Left ventricle myocardium inferior (tissue), 1 donor: ENCODE results near the gene NPBWR2. TPM values are rescaled to one million over a fixed set of nuclear protein-coding genes. Genes with fewer than 3 reads are reported as not detected.
"Not testable (repeated sequence)": the region's sequence is repeated elsewhere in the genome, so short reads cannot be mapped to it uniquely, and the experiment has no call there.

Experiments
- DNase-seq: peaks from one replicate; pipeline ENCODE4 v3.0.0-alpha.2; 2020
- H3K27ac ChIP-seq: fragments of 200-600 bp; replicated peaks from 2 replicates; pipeline ENCODE4 v1.8.0; 2021
- H3K27me3 ChIP-seq: fragments of 200-600 bp; 2 replicates; pipeline ENCODE4 v1.8.0; 2021; ENCODE audit warnings: low read depth
- H3K36me3 ChIP-seq: fragments of 200-600 bp; 2 replicates; pipeline ENCODE4 v1.8.0; 2021
- H3K4me1 ChIP-seq: fragments of 200-600 bp; 2 replicates; pipeline ENCODE4 v1.8.0; 2021
- H3K4me3 ChIP-seq: fragments of 200-600 bp; 2 replicates; pipeline ENCODE4 v1.8.0; 2021; ENCODE audit warnings: mild to moderate bottlenecking, moderate library complexity
- H3K9me3 ChIP-seq: fragments of 200-600 bp; replicated peaks from 2 replicates; pipeline ENCODE4 v1.8.0; 2021
- intact Hi-C: fragments of 100-400 bp; cut with micrococcal nuclease; formaldehyde crosslinking; loops from one replicate; pipeline ENCODE4 v1.11.0; 2022
- total RNA-seq: library from RNA; stranded (reverse); fragmentation: NEBNext Ultra II Directional; extraction: Animal tissue kit (Norgen Biotek cat#: 25700); gene quantifications from one replicate; pipeline ENCODE4 v1.2.1, GENCODE V29; 2021
- TF ChIP-seq, protein P1 (sequence below): fragments of 200-600 bp; IDR thresholded peaks from 2 replicates; pipeline ENCODE4 v1.8.0; 2021; ENCODE audit warnings: antibody characterized with exemption, mild to moderate bottlenecking, borderline replicate concordance
- donor health status: DM: no; HTN: yes; CAD: no; lungs with severe emphysema.

The NPBWR2 gene
- total RNA-seq, 1 donor from 2014 or later = not detected

GRCh38 chr20:64140061-64140931 lies 32.9 kb upstream of the NPBWR2 start:
- Histone ChIP-seq H3K27me3 (peaks cover 36% of the 10 kb centered on the region), H3K4me1 (no peaks in the 10 kb centered on the region), H3K36me3 (no peaks in the 10 kb centered on the region), H3K4me3 (no peak overlapping the region), H3K9me3 (peaks cover 6% of the 10 kb centered on the region), H3K27ac (no peak overlapping the region)
- DNase-seq = no peak
- TF ChIP-seq, protein P1, sequence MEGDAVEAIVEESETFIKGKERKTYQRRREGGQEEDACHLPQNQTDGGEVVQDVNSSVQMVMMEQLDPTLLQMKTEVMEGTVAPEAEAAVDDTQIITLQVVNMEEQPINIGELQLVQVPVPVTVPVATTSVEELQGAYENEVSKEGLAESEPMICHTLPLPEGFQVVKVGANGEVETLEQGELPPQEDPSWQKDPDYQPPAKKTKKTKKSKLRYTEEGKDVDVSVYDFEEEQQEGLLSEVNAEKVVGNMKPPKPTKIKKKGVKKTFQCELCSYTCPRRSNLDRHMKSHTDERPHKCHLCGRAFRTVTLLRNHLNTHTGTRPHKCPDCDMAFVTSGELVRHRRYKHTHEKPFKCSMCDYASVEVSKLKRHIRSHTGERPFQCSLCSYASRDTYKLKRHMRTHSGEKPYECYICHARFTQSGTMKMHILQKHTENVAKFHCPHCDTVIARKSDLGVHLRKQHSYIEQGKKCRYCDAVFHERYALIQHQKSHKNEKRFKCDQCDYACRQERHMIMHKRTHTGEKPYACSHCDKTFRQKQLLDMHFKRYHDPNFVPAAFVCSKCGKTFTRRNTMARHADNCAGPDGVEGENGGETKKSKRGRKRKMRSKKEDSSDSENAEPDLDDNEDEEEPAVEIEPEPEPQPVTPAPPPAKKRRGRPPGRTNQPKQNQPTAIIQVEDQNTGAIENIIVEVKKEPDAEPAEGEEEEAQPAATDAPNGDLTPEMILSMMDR = no peak
- intact Hi-C loops = no loop called here

- Histone ChIP-seq H3K9me3 (no peaks in the 10 kb centered on the region), H3K4me3 (no peak overlapping the region), H3K36me3 (no peaks in the 10 kb centered on the region), H3K27ac (no peak overlapping the region), H3K27me3 (peaks cover 37% of the 10 kb centered on the region), H3K4me1 (no peaks in the 10 kb centered on the region)
- TF ChIP-seq, protein P1 = no peak
- intact Hi-C loops = no loop called here
- DNase-seq = no peak
These were observed 32.1 kb upstream of the NPBWR2 start for GRCh38 chr20:64139199-64140060.

DNA sequence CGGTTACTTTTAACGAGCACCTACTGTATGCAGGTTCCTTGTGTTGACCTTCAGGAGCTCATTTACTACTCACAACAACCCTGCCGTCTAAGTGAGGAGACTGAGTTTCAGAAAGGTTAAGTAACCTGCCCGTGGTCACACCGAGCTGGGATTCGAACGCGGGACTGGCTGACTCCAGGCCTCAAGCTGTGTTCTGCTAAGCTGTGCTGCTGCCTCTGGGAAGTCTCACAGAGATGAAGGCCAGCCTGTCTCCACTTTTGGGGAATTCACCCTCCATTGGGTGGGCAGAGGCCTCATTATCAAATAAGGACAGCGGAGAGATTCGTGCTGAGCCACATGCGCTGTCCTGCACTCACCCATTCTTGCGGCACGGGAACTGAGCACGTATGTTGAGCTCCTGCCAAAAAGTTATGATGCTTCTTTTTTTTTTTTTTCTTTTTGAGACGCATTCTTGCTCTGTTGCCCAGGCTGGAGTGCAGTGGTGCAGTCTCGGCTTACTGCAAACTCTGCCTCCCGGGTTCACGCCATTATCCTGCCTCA lies 31.0 kb upstream of the NPBWR2 start:
- no peak for DNase-seq
- no peak overlapping the region for H3K4me3 ChIP-seq

DNA sequence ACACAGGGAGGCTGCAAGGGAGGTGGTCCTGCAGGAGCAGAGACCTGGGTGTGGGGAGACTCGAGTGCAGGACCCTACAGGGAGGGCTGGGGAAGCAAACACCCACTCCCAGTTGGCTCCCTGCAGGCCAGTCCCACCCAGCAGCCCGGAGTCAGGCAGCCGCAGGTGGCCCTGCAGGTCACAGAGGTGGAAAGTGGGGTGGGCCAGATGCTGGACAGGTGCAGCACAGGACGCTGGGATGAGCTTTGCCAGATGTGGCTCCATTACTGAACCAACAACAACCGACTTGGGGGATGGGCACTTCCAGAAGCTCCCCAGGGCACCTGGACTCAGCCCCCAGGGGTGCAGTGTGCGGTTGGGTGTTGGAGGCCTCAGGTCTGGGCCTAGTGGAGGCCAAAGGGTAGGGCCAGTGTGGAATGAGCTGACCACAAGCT lies 30.2 kb upstream of the NPBWR2 start:
- DNase-seq = no peak
- H3K4me3 ChIP-seq = no peak overlapping the region
- no peaks in the 10 kb centered on the region for H3K9me3 ChIP-seq
- no peaks in the 10 kb centered on the region for H3K36me3 ChIP-seq
- TF ChIP-seq, protein P1 = no peak
- peaks cover 33% of the 10 kb centered on the region for H3K27me3 ChIP-seq
- intact Hi-C loops = no loop called here
- no peak overlapping the region for H3K27ac ChIP-seq
- H3K4me1 ChIP-seq = no peaks in the 10 kb centered on the region

More for the DNA sequence above, 31.0 kb upstream of the NPBWR2 start:
- intact Hi-C loops = no loop called here
- TF ChIP-seq, protein P1 = no peak
- Histone ChIP-seq H3K4me1 (no peaks in the 10 kb centered on the region), H3K36me3 (no peaks in the 10 kb centered on the region), H3K27ac (no peak overlapping the region), H3K27me3 (peaks cover 41% of the 10 kb centered on the region), H3K9me3 (no peaks in the 10 kb centered on the region)

DNA sequence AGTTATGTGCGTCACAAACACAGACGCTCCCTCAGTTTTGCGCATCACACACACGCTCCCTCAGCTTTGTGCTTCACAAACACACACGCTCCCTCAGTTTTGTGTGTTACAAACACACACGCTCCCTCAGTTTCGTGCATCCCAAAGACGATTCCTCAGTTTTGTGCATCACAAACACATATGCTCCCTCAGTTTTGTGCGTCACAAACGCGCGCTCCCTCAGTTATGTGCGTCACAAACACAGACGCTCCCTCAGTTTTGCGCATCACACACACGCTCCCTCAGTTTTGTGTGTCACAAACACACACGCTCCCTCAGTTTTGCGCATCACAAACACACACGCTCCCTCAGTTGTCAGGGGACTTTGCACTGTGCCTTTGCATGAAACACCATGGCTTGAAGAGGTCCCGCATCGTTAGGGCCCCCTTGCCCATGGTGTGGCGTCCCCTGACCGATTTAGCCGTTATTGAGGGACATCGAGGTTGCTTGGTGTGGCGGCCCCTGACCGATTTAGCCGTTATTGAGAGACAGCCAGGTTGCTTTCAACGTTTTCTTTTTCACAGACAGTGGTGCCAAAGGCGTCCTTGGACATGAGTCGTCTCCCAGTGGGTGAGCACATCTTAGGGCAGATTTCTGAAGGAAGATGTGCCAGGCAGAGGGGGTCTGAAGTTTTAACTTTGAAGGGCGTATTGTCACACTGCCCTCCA lies 28.8 kb upstream of the NPBWR2 start:
- Histone ChIP-seq H3K9me3 (no peaks in the 10 kb centered on the region), H3K27ac (no peak overlapping the region), H3K4me3 (no peak overlapping the region), H3K36me3 (no peaks in the 10 kb centered on the region), H3K4me1 (no peaks in the 10 kb centered on the region), H3K27me3 (peaks cover 23% of the 10 kb centered on the region)
- TF ChIP-seq, protein P1 = no peak
- intact Hi-C loops = no loop called here
- DNase-seq = no peak

DNA sequence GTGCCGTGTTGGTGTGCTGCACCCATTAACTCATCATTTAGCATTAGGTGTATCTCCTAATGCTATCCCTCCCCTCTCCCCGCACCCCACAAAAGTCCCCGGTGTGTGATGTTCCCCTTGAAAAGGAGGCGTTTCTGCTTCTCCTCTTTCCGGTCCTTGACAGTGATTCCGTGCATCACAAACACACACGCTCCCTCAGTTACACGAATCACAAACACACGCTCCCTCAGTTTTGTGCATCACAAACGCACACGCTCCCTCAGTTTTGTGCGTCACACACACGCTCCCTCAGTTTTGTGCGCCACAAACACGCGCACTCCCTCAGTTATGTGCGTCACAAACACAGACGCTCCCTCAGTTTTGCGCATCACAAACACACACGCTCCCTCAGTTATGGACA lies 27.4 kb upstream of the NPBWR2 start:
- H3K36me3 ChIP-seq, intact Hi-C loops, H3K4me3 ChIP-seq, H3K4me1 ChIP-seq, DNase-seq, H3K9me3 ChIP-seq, H3K27ac ChIP-seq: not testable (repeated sequence)
- peaks cover 29% of the 10 kb centered on the region for H3K27me3 ChIP-seq
